ENCODE measurements around the gene EPC2. TPM values are rescaled to one million over a fixed set of nuclear protein-coding genes. Genes with fewer than 3 reads are reported as not detected.
"Not testable (repeated sequence)": the region's sequence is repeated elsewhere in the genome, so short reads cannot be mapped to it uniquely, and the experiment has no call there.

EPC2 gene
- total and polyA plus RNA-seq, 2 of the 8 experiments (the other 6 are each of a cell fraction or from before 2014, with no cell fraction given), result 16.1 to 25.7 TPM

GRCh38 chr2:148678302-148679179 lies 34.0 kb downstream of the EPC2 start:
- H3K4me2 ChIP-seq (ENCODE audit: insufficient read depth in 1 of 2, low read depth in 2 of 2, low read length in 2 of 2); H2BK15ac ChIP-seq (ENCODE audit: low read length); H2BK5ac ChIP-seq (ENCODE audit: low read depth, low read length); DNase-seq (ENCODE audit: low read depth in 1 of 2, low spot score in 2 of 2); POLR2A ChIA-PET (ENCODE audit: partially characterized antibody); H3K4me1 ChIP-seq (replicated peaks in 1 of 4; ENCODE audit: control insufficient read depth in 3 of 4, insufficient read depth in 4 of 4, low read length in 3 of 4); H4K91ac ChIP-seq (replicated peaks; ENCODE audit: insufficient read length, low read length); H3K18ac ChIP-seq (ENCODE audit: extremely low read depth, low read length); H3K27ac ChIP-seq (ENCODE audit: low read depth, low read length); H3K23ac ChIP-seq (ENCODE audit: insufficient read length); H3K36me3 ChIP-seq (ENCODE audit: control insufficient read depth in 2 of 4, insufficient read depth in 4 of 4, low read length in 3 of 4); H4K20me1 ChIP-seq (replicated peaks in 1 of 2; ENCODE audit: control insufficient read depth in 1 of 2, insufficient read depth in 2 of 2, low read length in 2 of 2); H2BK20ac ChIP-seq (ENCODE audit: low read length); H4K8ac ChIP-seq (ENCODE audit: extremely low read depth, insufficient read depth, low read length); H3K4ac ChIP-seq (replicated peaks; ENCODE audit: insufficient read length, low read depth, low read length); H3K79me1 ChIP-seq (ENCODE audit: low read depth, low read length); H3K9ac ChIP-seq (replicated peaks in 1 of 4; ENCODE audit: extremely low read depth in 1 of 4, low read depth in 3 of 4, low read length in 3 of 4); FAIRE-seq; H3K23me2 ChIP-seq (ENCODE audit: low read depth, low read length); H3K27me3 ChIP-seq (replicated peaks in 1 of 4; ENCODE audit: control insufficient read depth in 3 of 4, extremely low read depth in 1 of 4, insufficient read depth in 3 of 4, low read length in 3 of 4); H2AK5ac ChIP-seq (ENCODE audit: low read depth, low read length); H2AFZ ChIP-seq (ENCODE audit: low read length); H2BK120ac ChIP-seq (replicated peaks; ENCODE audit: low read depth, low read length); H3K9me3 ChIP-seq (ENCODE audit: insufficient read depth in 2 of 2, low read depth in 1 of 2, low read length in 1 of 2); H4K5ac ChIP-seq (ENCODE audit: insufficient read length, low read depth, low read length); H3K56ac ChIP-seq (replicated peaks; ENCODE audit: insufficient read length, low read depth, low read length); H3K4me3 ChIP-seq (ENCODE audit: extremely low read depth in 1 of 4, insufficient read depth in 2 of 4, low read depth in 3 of 4, low read length in 4 of 4); H2BK12ac ChIP-seq (ENCODE audit: low read depth, low read length); H3K14ac ChIP-seq (ENCODE audit: insufficient read length): not testable (repeated sequence)
- CTCF ChIA-PET (ENCODE audit: partially characterized antibody), result interaction anchor here (0.6 to 1.1 kb wide), 3 partner anchors 12 to 502 kb away, joined by 3 read pairs; no protein-coding TSS in a partner anchor
- WGBS, 2 experiments (ENCODE audit: extremely low coverage in 1 of 2, insufficient coverage in 1 of 2, insufficient read length in 1 of 2, insufficient replicate concordance in 2 of 2, low coverage in 1 of 2, low lambda C conversion rate in 2 of 2, missing lambda C conversion rate in 1 of 2), result 87% methylated on average over 26 of the region's 31 CpGs; no CpG with 5 or more reads in 1 of the 2 experiments
- H3K79me2 ChIP-seq (ENCODE audit: control insufficient read depth in 1 of 2, insufficient read depth in 2 of 2, low read length in 2 of 2), result peaks cover 27 to 95% of the 10 kb centered on the region in 2 experiments

Measured in H1 (cell line).